Measurements from ENCODE around the gene CNIH2.
"Not testable (repeated sequence)": the region's sequence is repeated elsewhere in the genome, so short reads cannot be mapped to it uniquely, and the experiment has no call there.

CNIH2 gene

GRCh38 chr11:66316849-66317251, 38.9 kb downstream of the CNIH2 start, which contains the start of gene CD248:
TSS of gene CD248 (minus strand) at chr11:66317044. CDS start at chr11:66317027, 17 bp downstream.
- peak; percentile 92 for DNase-seq

DNA sequence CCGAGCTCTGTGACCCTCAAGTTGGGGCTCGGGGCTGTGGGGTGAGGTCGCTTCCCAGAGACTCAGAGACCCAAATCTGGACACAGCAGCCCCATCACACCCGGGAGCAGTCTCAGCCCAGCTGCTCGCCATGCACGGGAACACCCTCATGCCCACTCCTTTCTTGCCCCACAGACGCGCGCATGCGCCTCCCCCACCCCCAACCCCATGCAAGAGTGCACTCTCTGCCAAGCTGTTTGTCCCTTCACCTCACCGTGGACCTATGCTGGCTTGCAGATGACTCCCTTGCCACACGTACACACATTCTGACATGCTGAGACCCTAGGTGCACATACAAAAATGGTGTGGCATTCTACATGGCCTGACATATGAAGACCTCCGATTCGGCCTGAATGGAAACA, 39.3 kb downstream of the CNIH2 start:
- DNase-seq: peak; percentile 82

- DNase-seq: peak; percentile 78
These were observed 40.0 kb downstream of the CNIH2 start for GRCh38 chr11:66317723-66318599.

DNA sequence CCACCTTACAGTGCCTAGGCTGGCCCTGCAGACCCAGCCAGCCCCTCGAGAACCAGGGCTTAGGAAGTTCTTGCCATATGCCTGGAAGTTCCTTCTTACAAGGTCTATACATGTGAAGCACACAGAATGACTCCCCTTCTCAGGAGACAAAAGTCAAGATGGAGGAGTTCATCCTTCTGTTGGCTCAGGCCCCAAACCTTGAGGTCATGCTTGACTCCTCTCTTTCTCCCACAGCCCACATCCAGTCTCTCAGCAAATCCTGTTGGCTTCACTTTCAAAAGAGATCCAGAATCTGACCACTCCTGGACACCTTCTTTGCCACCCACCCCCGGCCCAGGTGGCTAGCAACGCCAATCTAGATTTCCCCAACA, 40.6 kb downstream of the CNIH2 start:
- DNase-seq: no peak

- DNase-seq: not testable (repeated sequence)
These were observed 42.3 kb downstream of the CNIH2 start for GRCh38 chr11:66320289-66320688.

DNA sequence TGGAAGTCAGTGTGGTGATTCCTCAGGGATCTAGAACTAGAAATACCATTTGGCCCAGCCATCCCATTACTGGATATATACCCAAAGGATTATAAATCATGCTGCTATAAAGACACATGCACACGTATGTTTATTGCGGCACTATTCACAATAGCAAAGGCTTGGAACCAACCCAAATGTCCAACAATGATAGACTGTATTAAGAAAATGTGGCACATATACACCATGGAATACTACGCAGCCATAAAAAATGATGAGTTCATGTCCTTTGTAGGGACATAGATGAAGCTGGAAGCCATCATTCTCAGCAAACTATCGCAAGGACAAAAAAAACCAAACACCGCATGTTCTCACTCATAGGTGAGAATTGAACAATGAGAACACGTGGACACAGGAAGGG, 42.8 kb downstream of the CNIH2 start:
- not testable (repeated sequence) for DNase-seq

DNA sequence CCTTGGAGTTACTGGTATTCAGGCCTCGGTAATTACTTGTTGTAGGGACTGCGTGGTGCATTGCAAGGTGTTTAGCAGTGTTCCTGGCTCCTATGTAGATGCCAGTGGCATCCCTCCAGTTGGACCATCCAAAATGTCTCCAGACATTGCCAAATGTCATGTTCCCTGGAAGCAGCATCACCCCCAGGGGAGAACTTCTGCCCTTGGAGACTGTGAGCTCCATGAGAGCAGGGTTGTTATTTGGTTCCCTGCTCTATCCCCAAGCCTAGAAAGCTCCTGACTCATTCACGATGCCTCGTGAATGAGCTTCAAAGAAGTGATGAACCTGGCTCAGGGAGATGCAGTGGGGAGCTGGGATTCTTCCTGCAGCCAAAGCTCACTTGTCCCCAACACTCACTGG, 43.6 kb downstream of the CNIH2 start:
- no peak for DNase-seq

GRCh38 chr11:66322732-66323427, 44.9 kb downstream of the CNIH2 start:
- no peak for DNase-seq

- DNase-seq: no peak
These were observed 45.7 kb downstream of the CNIH2 start for GRCh38 chr11:66323684-66324083.

DNA sequence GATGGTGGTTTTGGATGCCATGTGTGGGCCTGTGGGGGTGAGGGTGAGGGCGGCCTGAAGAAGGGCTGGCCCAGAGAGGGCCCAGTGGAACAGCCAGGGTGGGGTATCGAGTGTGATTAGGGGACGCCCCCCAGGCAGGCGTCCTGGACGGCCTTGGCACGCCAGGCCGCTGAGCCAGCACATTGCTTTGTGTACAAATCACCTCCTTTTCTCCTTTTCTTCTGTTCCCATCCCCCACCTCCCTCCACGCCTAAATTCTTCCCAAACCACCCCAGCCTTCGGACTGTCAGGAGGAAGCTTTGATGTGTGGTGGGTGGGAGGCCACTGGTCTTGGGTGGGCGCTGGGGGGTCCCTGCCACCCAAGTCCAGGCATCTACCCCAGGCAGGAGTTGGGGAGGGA, 46.7 kb downstream of the CNIH2 start:
- peak; percentile 75 for DNase-seq

DNA sequence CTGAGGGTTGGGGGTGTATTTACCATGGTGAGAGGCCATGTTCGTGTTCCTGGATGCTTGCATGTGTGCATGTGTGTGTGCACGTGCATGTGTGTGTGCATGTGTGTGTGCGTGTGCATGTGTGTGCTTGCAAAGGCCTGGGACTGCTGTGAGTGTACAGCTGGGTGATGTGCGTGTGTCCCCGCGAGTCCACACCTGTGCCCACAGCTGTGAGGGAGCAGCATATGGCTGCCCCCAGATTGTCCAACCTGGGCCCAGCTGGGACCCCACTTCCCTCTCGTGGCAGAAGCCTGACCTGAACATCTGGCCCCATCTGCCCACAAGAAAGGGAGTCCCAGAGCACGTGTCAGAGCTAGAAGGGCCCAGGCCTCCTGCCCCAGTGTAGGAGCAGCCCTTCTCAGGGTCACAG, 47.3 kb downstream of the CNIH2 start:
- no peak for DNase-seq

- peak; percentile 94 for DNase-seq
These were observed 48.5 kb downstream of the CNIH2 start for GRCh38 chr11:66326261-66327111.

GRCh38 chr11:66327171-66328030, 49.4 kb downstream of the CNIH2 start:
- DNase-seq: peak; percentile 90

- peak; percentile 33 for DNase-seq
These were observed 50.0 kb downstream of the CNIH2 start for GRCh38 chr11:66328031-66328301.

DNA sequence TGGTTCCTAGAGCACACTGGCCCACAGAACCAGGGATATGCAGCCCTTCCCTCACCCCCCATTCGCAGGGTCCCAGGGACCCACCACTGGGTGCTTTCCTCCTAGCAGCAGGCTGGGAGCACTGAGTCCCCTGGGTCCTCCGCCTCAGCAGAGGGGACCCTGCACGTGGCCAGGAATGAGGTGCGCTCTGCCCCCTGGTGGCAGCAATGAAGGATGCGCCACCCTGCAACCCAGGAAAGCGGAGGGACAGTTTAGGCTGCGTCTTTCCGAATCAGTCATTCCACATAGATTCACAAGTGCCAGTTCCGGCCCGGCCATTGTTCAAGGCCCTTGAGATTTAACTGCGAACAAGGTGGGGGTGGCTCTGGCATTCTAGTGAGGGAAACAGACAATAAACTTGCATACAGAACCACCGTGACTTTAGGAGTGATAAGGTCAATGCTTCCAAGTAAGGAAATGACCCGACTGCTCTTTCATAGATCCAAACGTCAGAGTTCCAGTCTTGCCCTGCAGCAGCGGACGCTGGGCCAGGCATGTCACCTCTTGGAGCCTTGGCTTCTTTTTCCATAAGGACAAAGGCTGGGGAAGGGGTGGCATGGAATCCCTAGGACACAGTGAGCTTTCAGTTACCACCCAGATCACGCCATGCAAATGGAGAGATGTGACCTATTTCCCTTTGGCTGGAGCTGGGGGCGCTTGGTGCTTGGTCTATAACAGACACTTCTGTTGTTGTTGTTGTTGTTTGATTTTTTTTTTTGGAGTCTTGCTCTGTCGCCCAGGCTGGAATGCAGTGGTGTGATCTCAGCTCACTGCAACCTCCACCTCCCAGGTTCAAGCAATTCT, 50.5 kb downstream of the CNIH2 start:
- DNase-seq: peak; percentile 82

GRCh38 chr11:66329165-66329673, 51.2 kb downstream of the CNIH2 start:
- DNase-seq: no peak

DNA sequence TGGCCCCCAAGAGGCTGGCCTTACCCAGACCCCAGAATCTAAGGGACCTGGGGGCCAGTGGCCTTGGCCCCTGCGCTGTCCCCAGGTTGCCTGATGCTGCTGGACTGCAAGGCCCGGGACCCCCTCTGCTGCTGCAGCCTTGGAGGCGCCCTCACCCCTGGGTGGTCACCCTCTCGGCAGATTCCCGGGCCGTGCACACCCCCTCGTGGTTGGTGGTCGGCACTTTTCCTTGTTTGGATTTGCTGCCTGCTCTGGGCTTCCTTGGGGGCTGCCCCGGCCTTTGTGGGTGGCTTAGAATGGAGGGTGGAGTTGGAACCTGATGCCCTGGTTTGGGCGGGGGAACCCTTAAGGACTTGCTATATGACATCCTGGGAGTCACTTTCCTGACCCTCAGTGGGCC, 53.0 kb downstream of the CNIH2 start:
- no peak for DNase-seq

DNA sequence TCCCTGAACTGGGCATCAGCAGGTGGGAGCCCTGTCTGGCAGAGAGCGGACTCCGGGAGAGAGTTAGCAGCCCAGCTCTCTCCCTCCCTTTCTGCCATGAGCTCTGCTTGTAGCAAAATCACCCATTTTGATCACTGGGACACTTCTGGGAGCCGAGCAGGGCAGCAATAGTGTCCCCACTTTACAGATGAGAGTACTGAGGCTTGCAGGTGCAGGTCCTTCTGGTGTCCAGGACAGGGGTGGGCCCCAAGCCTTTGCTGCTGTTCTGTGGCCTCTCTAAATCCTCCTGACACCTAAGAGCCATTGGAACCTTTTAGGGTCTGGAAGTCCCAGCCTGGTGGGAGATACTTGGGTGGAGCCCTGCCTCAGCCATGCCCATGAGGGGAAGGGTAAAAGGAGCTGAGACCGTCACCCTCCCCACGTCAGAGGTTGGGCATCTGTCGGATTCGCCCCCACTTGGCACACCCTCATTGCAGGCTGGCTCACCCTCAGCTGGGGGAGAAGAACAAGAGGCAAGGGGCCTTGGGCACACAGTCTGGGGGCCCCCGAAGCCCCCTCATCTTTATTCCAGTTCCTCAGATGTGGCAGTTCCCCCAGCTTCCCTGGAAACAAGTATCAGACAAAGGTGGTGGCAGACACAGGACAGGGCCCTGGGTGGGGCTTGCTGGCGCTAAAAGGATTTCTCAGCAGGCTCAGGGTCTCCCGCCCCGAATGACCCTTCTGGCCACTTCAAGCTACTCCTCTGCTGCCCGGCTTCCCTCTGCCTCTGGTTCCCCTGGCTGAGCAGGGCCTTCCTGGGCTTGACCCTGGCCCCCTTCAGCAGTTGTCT, 53.8 kb downstream of the CNIH2 start:
- no peak for DNase-seq

GRCh38 chr11:66332371-66333219, 54.6 kb downstream of the CNIH2 start:
- DNase-seq: no peak

Data from fibroblast of skin of back (primary cell).